Naive thymus-derived CD8-positive, alpha-beta T cell (primary cell): ENCODE results near the gene LRRC56. TPM values are rescaled to one million over a fixed set of nuclear protein-coding genes. Genes with fewer than 3 reads are reported as not detected.

Experiments
- ATAC-seq, 2 donors: fragments of 150-1000 bp; cut with Tn5 transposase in 1 of 2; sonication (Bioruptor Pico), chemical (Tn5 transposase) in 1 of 2; 1 replicate in 1 of 2; 2 replicates in 1 of 2; pipeline ENCODE4 v1.10.0; 2021; ENCODE audit warnings: mild to moderate bottlenecking in 2 of 2, moderate library complexity in 2 of 2
- POLR2A ChIA-PET: fragments of 350-600 bp; sonication (Branson Sonifier 250); formaldehyde crosslinking; loops from one replicate; lab custom pipeline; 2021; ENCODE audit warnings: antibody characterized with exemption; lab: Charles Lee
- DNase-seq, 10 donors: peaks; one replicate each; pipeline versions ENCODE4 v3.0.0 to v3.0.0-alpha.2; 2020 to 2022
- H3K27ac Mint-ChIP-seq, 10 donors: one replicate each; pipeline ENCODE4 v1.8.0; 2020 to 2022; ENCODE audit warnings: mild to moderate bottlenecking in 10 of 10, mixed read lengths in 10 of 10, moderate library complexity in 4 of 10, inconsistent platforms in 1 of 10
- H3K27me3 Mint-ChIP-seq, 5 donors: one replicate each; pipeline ENCODE4 v1.8.0; 2021 to 2022; ENCODE audit warnings: mixed read lengths in 5 of 5
- H3K36me3 Mint-ChIP-seq, 3 donors: one replicate each; pipeline ENCODE4 v1.8.0; 2020 to 2022; ENCODE audit warnings: mixed read lengths in 3 of 3, mild to moderate bottlenecking in 2 of 3, inconsistent platforms in 1 of 3
- H3K4me1 Mint-ChIP-seq, 4 donors: one replicate each; pipeline ENCODE4 v1.8.0; 2021 to 2022; ENCODE audit warnings: mixed read lengths in 4 of 4
- H3K4me3 Mint-ChIP-seq, 10 donors: one replicate each; pipeline ENCODE4 v1.8.0; 2020 to 2022; ENCODE audit warnings: mild to moderate bottlenecking in 10 of 10, mixed read lengths in 10 of 10, moderate library complexity in 6 of 10, inconsistent platforms in 1 of 10
- H3K9me3 Mint-ChIP-seq, 9 donors: one replicate each; pipeline ENCODE4 v1.8.0; 2020 to 2022; ENCODE audit warnings: mixed read lengths in 9 of 9, mild to moderate bottlenecking in 3 of 9, inconsistent platforms in 1 of 9, moderate library complexity in 1 of 9
- polyA plus RNA-seq, 3 donors: library from polyadenylated mRNA; unstranded; fragments of 300-500 nt; fragmentation: Illumina TruSeq; gene quantifications; one replicate each; pipeline ENCODE4 v1.2.3, GENCODE V29; 2021
- total RNA-seq, 8 experiments: library from RNA in 2 of 8; stranded (reverse) in 2 of 8; gene quantifications; one replicate each; pipeline ENCODE4 v1.2.3 and lab custom pipeline; 2021 to 2026

LRRC56 gene
- total and polyA plus RNA-seq, 5 experiments from 2014 or later = 0.32 to 5.2 (median 1.1) TPM

- no peaks in the 10 kb centered on the region for H3K27me3 Mint-ChIP-seq
- H3K36me3 Mint-ChIP-seq = peaks cover 0 to 3% (median 0%) of the 10 kb centered on the region in 3 donors
- peak overlapping the region; percentile 66 to 87 (median 78) for H3K4me3 Mint-ChIP-seq
- DNase-seq = peak in 2 of 10 donors; percentile 31 to 32
- no peaks in the 10 kb centered on the region for H3K9me3 Mint-ChIP-seq
- no peak for ATAC-seq
- peaks cover 7 to 22% (median 17%) of the 10 kb centered on the region in 4 donors for H3K4me1 Mint-ChIP-seq
- POLR2A ChIA-PET = interaction anchor here (0.5 to 7.7 kb wide), 15 partner anchors 8 to 216 kb away, joined by 3 to 47 read pairs (median 4); partner anchors contain the start of genes HRAS, IRF7, LRRC56 and PHRF1
- H3K27ac Mint-ChIP-seq = peak overlapping the region; percentile 63 to 94 (median 84)
Measured at GRCh38 chr11:559712-560304, 22.5 kb downstream of the LRRC56 start.

GRCh38 chr11:560305-561147 lies 23.2 kb downstream of the LRRC56 start, which contains the start of the genes LMNTD2 and RASSF7:
TSS of gene LMNTD2 (minus strand) at chr11:560738. CDS start at chr11:560716, 22 bp downstream.
TSS of gene RASSF7 (plus strand) at chr11:560970. CDS start at chr11:561769, 799 bp downstream.
- peaks cover 7 to 22% (median 17%) of the 10 kb centered on the region in 4 donors for H3K4me1 Mint-ChIP-seq
- H3K27me3 Mint-ChIP-seq = no peaks in the 10 kb centered on the region
- no peaks in the 10 kb centered on the region for H3K9me3 Mint-ChIP-seq
- DNase-seq = peak; percentile 91 to 97 (median 95)
- POLR2A ChIA-PET = interaction anchor here (0.5 to 7.7 kb wide), 16 partner anchors 7 to 215 kb away, joined by 3 to 47 read pairs (median 4); partner anchors contain the start of genes HRAS, IRF7, LRRC56 and PHRF1
- H3K4me3 Mint-ChIP-seq = peak within 1 kb of the TSS; percentile 82 to 91 (median 86)
- peaks cover 0 to 3% (median 0%) of the 10 kb centered on the region in 3 donors for H3K36me3 Mint-ChIP-seq
- peak within 1 kb of the TSS; percentile 63 to 94 (median 84) for H3K27ac Mint-ChIP-seq
- peak; percentile 89 to 92 for ATAC-seq

GRCh38 chr11:561148-562003 lies 24.0 kb downstream of the LRRC56 start:
- peak; percentile 45 to 55 for ATAC-seq
- Mint-ChIP-seq H3K9me3 (no peaks in the 10 kb centered on the region), H3K36me3 (peaks cover 0 to 3% (median 0%) of the 10 kb centered on the region in 3 donors), H3K27me3 (no peaks in the 10 kb centered on the region), H3K4me3 (peak overlapping the region; percentile 82 to 91 (median 86)), H3K4me1 (peaks cover 7 to 22% (median 16%) of the 10 kb centered on the region in 4 donors), H3K27ac (peak overlapping the region in 7 of 10 donors; percentile 43 to 91 (median 71))
- POLR2A ChIA-PET = interaction anchor here (0.8 to 1.8 kb wide), 6 partner anchors 15 to 235 kb away, joined by 3 to 8 read pairs (median 4); partner anchors contain the start of genes HRAS, LRRC56 and PHRF1
- DNase-seq = peak in 1 of 10 donors; percentile 36

- ATAC-seq = no peak
- Mint-ChIP-seq H3K9me3 (no peaks in the 10 kb centered on the region), H3K4me1 (peaks cover 7 to 22% (median 15%) of the 10 kb centered on the region in 4 donors), H3K27me3 (no peaks in the 10 kb centered on the region), H3K36me3 (peaks cover 0 to 3% (median 0%) of the 10 kb centered on the region in 3 donors), H3K4me3 (peak overlapping the region in 8 of 10 donors; percentile 82 to 91 (median 86)), H3K27ac (no peak overlapping the region)
- POLR2A ChIA-PET = interaction anchor here (0.8 to 1.8 kb wide), 7 partner anchors 14 to 234 kb away, joined by 3 to 8 read pairs (median 4); partner anchors contain the start of genes HRAS, LRRC56 and PHRF1
- no peak for DNase-seq
Measured at GRCh38 chr11:562046-562645, 24.8 kb downstream of the LRRC56 start.

GRCh38 chr11:563066-563811 lies 25.9 kb downstream of the LRRC56 start:
- H3K4me3 Mint-ChIP-seq = peak overlapping the region in 1 of 10 donors; percentile 18
- H3K27me3 Mint-ChIP-seq = no peaks in the 10 kb centered on the region
- POLR2A ChIA-PET = interaction anchor here (0.7 to 1.8 kb wide), 5 partner anchors 16 to 280 kb away, joined by 3 to 8 read pairs (median 3); partner anchors contain the start of genes HRAS, TMEM80 and TSPAN4
- DNase-seq (no peak), ATAC-seq (no peak)
- peaks cover 0 to 3% (median 0%) of the 10 kb centered on the region in 3 donors for H3K36me3 Mint-ChIP-seq
- H3K27ac Mint-ChIP-seq = peak overlapping the region in 1 of 10 donors; percentile 36
- H3K9me3 Mint-ChIP-seq = no peaks in the 10 kb centered on the region
- H3K4me1 Mint-ChIP-seq = peaks cover 7 to 22% (median 19%) of the 10 kb centered on the region in 4 donors

GRCh38 chr11:563812-564578 lies 26.7 kb downstream of the LRRC56 start:
- POLR2A ChIA-PET = interaction anchor here (0.7 to 2.2 kb wide), 5 partner anchors 7 to 279 kb away, joined by 3 to 8 read pairs (median 3); partner anchors contain the start of genes TMEM80 and TSPAN4
- DNase-seq (no peak), ATAC-seq (no peak)
- H3K27me3 Mint-ChIP-seq = no peaks in the 10 kb centered on the region
- H3K36me3 Mint-ChIP-seq = peaks cover 0 to 3% (median 0%) of the 10 kb centered on the region in 3 donors
- H3K9me3 Mint-ChIP-seq = no peaks in the 10 kb centered on the region
- peak overlapping the region in 2 of 10 donors; percentile 9 to 38 for H3K4me3 Mint-ChIP-seq
- peak overlapping the region in 1 of 10 donors; percentile 36 for H3K27ac Mint-ChIP-seq
- peaks cover 7 to 23% (median 18%) of the 10 kb centered on the region in 4 donors for H3K4me1 Mint-ChIP-seq

GRCh38 chr11:565921-566509 lies 28.7 kb downstream of the LRRC56 start:
- Mint-ChIP-seq H3K27ac (no peak overlapping the region), H3K4me1 (peaks cover 3 to 16% (median 10%) of the 10 kb centered on the region in 4 donors), H3K36me3 (peaks cover 0 to 3% (median 0%) of the 10 kb centered on the region in 3 donors), H3K4me3 (peak overlapping the region in 1 of 10 donors; percentile 7), H3K9me3 (no peaks in the 10 kb centered on the region), H3K27me3 (no peaks in the 10 kb centered on the region)
- POLR2A ChIA-PET = interaction anchor here (1.2 to 3.4 kb wide), 5 partner anchors 9 to 27 kb away, joined by 3 to 44 read pairs (median 8); partner anchors contain the start of genes LMNTD2 and PHRF1
- DNase-seq (no peak), ATAC-seq (no peak)

GRCh38 chr11:567011-567628 lies 29.8 kb downstream of the LRRC56 start:
- H3K27me3 Mint-ChIP-seq = no peaks in the 10 kb centered on the region
- H3K27ac Mint-ChIP-seq = peak overlapping the region; percentile 51 to 90 (median 78)
- H3K9me3 Mint-ChIP-seq = no peaks in the 10 kb centered on the region
- H3K36me3 Mint-ChIP-seq = peaks cover 0 to 3% (median 0%) of the 10 kb centered on the region in 3 donors
- H3K4me1 Mint-ChIP-seq = peaks cover 0 to 10% (median 3%) of the 10 kb centered on the region in 4 donors
- H3K4me3 Mint-ChIP-seq = peak overlapping the region; percentile 55 to 88 (median 71)
- ATAC-seq (no peak), DNase-seq (no peak)
- POLR2A ChIA-PET = interaction anchor here (0.6 to 3.4 kb wide), 7 partner anchors 9 to 39 kb away, joined by 3 to 44 read pairs (median 8); partner anchors contain the start of genes LMNTD2 and PHRF1

- POLR2A ChIA-PET = interaction anchor here (0.6 to 3.4 kb wide), 11 partner anchors 8 to 352 kb away, joined by 3 to 44 read pairs (median 8); partner anchors contain the start of genes DEAF1, HRAS, IRF7 and LMNTD2
- Mint-ChIP-seq H3K4me1 (peaks cover 0 to 10% (median 3%) of the 10 kb centered on the region in 4 donors), H3K36me3 (peaks cover 0 to 3% (median 0%) of the 10 kb centered on the region in 3 donors), H3K27me3 (no peaks in the 10 kb centered on the region), H3K27ac (peak overlapping the region; percentile 51 to 90 (median 82)), H3K9me3 (no peaks in the 10 kb centered on the region), H3K4me3 (peak overlapping the region; percentile 55 to 88 (median 71))
- ATAC-seq (peak in 1 of 2 donors; percentile 0), DNase-seq (no peak)
Measured at GRCh38 chr11:567629-568292, 30.4 kb downstream of the LRRC56 start.
